ENCODE results near the gene HIVEP3. TPM values are rescaled to one million over a fixed set of nuclear protein-coding genes. Genes with fewer than 3 reads are reported as not detected.

HIVEP3 gene
- total and polyA plus RNA-seq, 2 experiments from 2014 or later, result 0.57 to 5.9 TPM

GRCh38 chr1:41560931-41561330 lies 357.8 kb downstream of the HIVEP3 start:
- no peak for DNase-seq (ENCODE audit: low spot score)
- Histone ChIP-seq H2AFZ (no peak overlapping the region), H3K4me1 (ENCODE audit: insufficient read depth) (no peaks in the 10 kb centered on the region), H3K27ac (no peak overlapping the region), H3K36me3 (replicated peaks; ENCODE audit: insufficient read depth, low read depth) (no peaks in the 10 kb centered on the region), H3K9me2 (replicated peaks; ENCODE audit: insufficient read depth) (no peaks in the 10 kb centered on the region), H3K27me3 (no peaks in the 10 kb centered on the region), H3K9me3 (ENCODE audit: low read depth) (no peaks in the 10 kb centered on the region), H4K20me1 (ENCODE audit: insufficient read depth, poor library complexity, severe bottlenecking) (no peaks in the 10 kb centered on the region), H3K4me3 (no peak overlapping the region), H3K79me2 (no peaks in the 10 kb centered on the region), H3K4me2 (no peak overlapping the region)
- TF ChIP-seq CTCF (IDR thresholded peaks at IDR 0.05; ENCODE audit: poor library complexity) (no peak), EZH2 (IDR thresholded peaks at IDR 0.05; ENCODE audit: borderline replicate concordance) (no peak), EZH2phosphoT487 (IDR thresholded peaks at IDR 0.05; ENCODE audit: low read depth, severe bottlenecking, unreplicated experiment) (no peak)
- 90% methylated on average over 1 of the region's 1 CpG for WGBS (ENCODE audit: low lambda C conversion rate, missing lambda C conversion rate)

GRCh38 chr1:41560496-41560895 lies 358.2 kb downstream of the HIVEP3 start:
- Histone ChIP-seq H3K9me3 (ENCODE audit: low read depth) (no peaks in the 10 kb centered on the region), H3K4me2 (no peak overlapping the region), H3K27ac (no peak overlapping the region), H4K20me1 (ENCODE audit: insufficient read depth, poor library complexity, severe bottlenecking) (no peaks in the 10 kb centered on the region), H2AFZ (no peak overlapping the region), H3K4me3 (no peak overlapping the region), H3K27me3 (no peaks in the 10 kb centered on the region), H3K9me2 (replicated peaks; ENCODE audit: insufficient read depth) (no peaks in the 10 kb centered on the region), H3K36me3 (replicated peaks; ENCODE audit: insufficient read depth, low read depth) (no peaks in the 10 kb centered on the region), H3K79me2 (no peaks in the 10 kb centered on the region), H3K4me1 (ENCODE audit: insufficient read depth) (no peaks in the 10 kb centered on the region)
- TF ChIP-seq CTCF (IDR thresholded peaks at IDR 0.05; ENCODE audit: poor library complexity), result no peak
- no peak for TF ChIP-seq EZH2phosphoT487 (IDR thresholded peaks at IDR 0.05; ENCODE audit: low read depth, severe bottlenecking, unreplicated experiment)
- TF ChIP-seq EZH2 (IDR thresholded peaks at IDR 0.05; ENCODE audit: borderline replicate concordance), result no peak
- DNase-seq (ENCODE audit: low spot score), result no peak
- 85% methylated on average over 5 of the region's 5 CpGs for WGBS (ENCODE audit: low lambda C conversion rate, missing lambda C conversion rate)

- no peaks in the 10 kb centered on the region for H3K79me2 ChIP-seq
- H4K20me1 ChIP-seq (ENCODE audit: insufficient read depth, poor library complexity, severe bottlenecking), result no peaks in the 10 kb centered on the region
- no peaks in the 10 kb centered on the region for H3K4me1 ChIP-seq (ENCODE audit: insufficient read depth)
- H3K4me3 ChIP-seq, result no peak overlapping the region
- H3K36me3 ChIP-seq (replicated peaks; ENCODE audit: insufficient read depth, low read depth), result no peaks in the 10 kb centered on the region
- H3K9me3 ChIP-seq (ENCODE audit: low read depth), result no peaks in the 10 kb centered on the region
- no peak overlapping the region for H3K4me2 ChIP-seq
- no peaks in the 10 kb centered on the region for H3K27me3 ChIP-seq
- no peaks in the 10 kb centered on the region for H3K9me2 ChIP-seq (replicated peaks; ENCODE audit: insufficient read depth)
- TF ChIP-seq CTCF (IDR thresholded peaks at IDR 0.05; ENCODE audit: poor library complexity) (no peak), EZH2phosphoT487 (IDR thresholded peaks at IDR 0.05; ENCODE audit: low read depth, severe bottlenecking, unreplicated experiment) (no peak), EZH2 (IDR thresholded peaks at IDR 0.05; ENCODE audit: borderline replicate concordance) (no peak)
- no peak for DNase-seq (ENCODE audit: low spot score)
- no peak overlapping the region for H2AFZ ChIP-seq
- WGBS (ENCODE audit: low lambda C conversion rate, missing lambda C conversion rate), result 58% methylated on average over 5 of the region's 5 CpGs
- no peak overlapping the region for H3K27ac ChIP-seq
Observed at GRCh38 chr1:41559331-41559730, 359.4 kb downstream of the HIVEP3 start.

- 82% methylated on average over 3 of the region's 3 CpGs for WGBS (ENCODE audit: low lambda C conversion rate, missing lambda C conversion rate)
Observed at GRCh38 chr1:41558761-41559171, 360.0 kb downstream of the HIVEP3 start.

More at GRCh38 chr1:41558761-41559171, 360.0 kb downstream of the HIVEP3 start:
- Histone ChIP-seq H3K9me3 (ENCODE audit: low read depth) (no peaks in the 10 kb centered on the region), H3K36me3 (replicated peaks; ENCODE audit: insufficient read depth, low read depth) (no peaks in the 10 kb centered on the region), H3K27ac (no peak overlapping the region), H3K9me2 (replicated peaks; ENCODE audit: insufficient read depth) (no peaks in the 10 kb centered on the region), H4K20me1 (ENCODE audit: insufficient read depth, poor library complexity, severe bottlenecking) (no peaks in the 10 kb centered on the region), H3K27me3 (no peaks in the 10 kb centered on the region), H3K79me2 (no peaks in the 10 kb centered on the region), H2AFZ (no peak overlapping the region), H3K4me3 (no peak overlapping the region), H3K4me2 (no peak overlapping the region), H3K4me1 (ENCODE audit: insufficient read depth) (no peaks in the 10 kb centered on the region)
- no peak for TF ChIP-seq CTCF (IDR thresholded peaks at IDR 0.05; ENCODE audit: poor library complexity)
- TF ChIP-seq EZH2 (IDR thresholded peaks at IDR 0.05; ENCODE audit: borderline replicate concordance), result no peak
- no peak for TF ChIP-seq EZH2phosphoT487 (IDR thresholded peaks at IDR 0.05; ENCODE audit: low read depth, severe bottlenecking, unreplicated experiment)
- no peak for DNase-seq (ENCODE audit: low spot score)
